ENCODE data around the gene CROCC2.

- no peak for TF ChIP-seq CTCF (IDR thresholded peaks at IDR 0.05; ENCODE audit: insufficient read depth, low read length, poor library complexity, severe bottlenecking)
- TF ChIP-seq EZH2phosphoT487 (conservative IDR thresholded peaks at IDR 0.05; ENCODE audit: low read length) = no peak
These were observed 50.2 kb downstream of the CROCC2 start for GRCh38 chr2:240956171-240956934.
